HG02588 (cell line): Measurements from ENCODE around the gene TMEM61.
"Not testable (repeated sequence)": the region's sequence is repeated elsewhere in the genome, so short reads cannot be mapped to it uniquely, and the experiment has no call there.

ENCODE experiments used
- ATAC-seq: cut with Tn5 transposase; IDR thresholded peaks from one replicate; pipeline ENCODE4 v1.9.1; 2021; ENCODE audit warnings: mild to moderate bottlenecking, moderate library complexity; ENCODE audit not compliant: unreplicated experiment

TMEM61 gene

GRCh38 chr1:54959241-54959640 lies 21.2 kb upstream of the TMEM61 start:
- no peak for ATAC-seq

- ATAC-seq = no peak
Measured at GRCh38 chr1:54962612-54963395, 17.6 kb upstream of the TMEM61 start.

- not testable (repeated sequence) for ATAC-seq
Measured at GRCh38 chr1:54963829-54964228, 16.6 kb upstream of the TMEM61 start.

DNA sequence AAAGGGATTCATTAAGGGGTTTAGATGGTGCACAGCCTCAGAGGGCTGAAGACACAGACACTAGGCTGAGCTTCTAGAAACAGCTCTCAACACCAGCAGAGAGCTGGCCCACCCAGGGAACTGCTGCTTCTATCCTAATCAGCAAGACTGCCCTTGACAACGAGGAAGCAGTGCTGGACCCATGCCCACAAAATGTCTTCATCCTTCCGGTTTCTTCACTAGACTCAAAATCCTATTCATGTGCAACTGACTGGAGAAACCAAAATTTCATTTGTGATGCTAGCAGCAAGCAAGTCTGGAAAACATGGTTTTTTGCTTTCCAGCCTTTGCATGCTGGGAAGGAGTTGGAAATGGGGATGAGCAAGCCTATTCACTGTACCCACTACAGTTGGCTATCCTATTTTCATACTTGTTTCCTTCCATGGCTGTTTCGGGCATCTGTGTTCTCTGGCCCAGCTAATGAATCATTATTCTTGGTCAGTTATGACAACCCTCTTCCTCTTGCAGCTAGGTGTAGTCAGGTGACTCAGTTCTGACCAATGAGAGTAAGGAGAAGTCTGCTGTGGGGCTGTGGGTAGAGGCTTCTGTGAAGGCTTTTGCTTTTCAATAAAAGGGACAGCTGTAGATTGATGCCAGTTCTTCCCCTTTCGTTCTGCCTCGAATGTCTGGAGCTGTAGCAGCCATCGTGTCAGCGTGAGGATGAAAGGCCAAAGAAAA lies 14.6 kb upstream of the TMEM61 start:
- ATAC-seq = peak; percentile 79

- ATAC-seq = no peak
Measured at GRCh38 chr1:54967372-54967771, 13.1 kb upstream of the TMEM61 start.

- no peak for ATAC-seq
Measured at GRCh38 chr1:54968551-54968950, 11.9 kb upstream of the TMEM61 start.

DNA sequence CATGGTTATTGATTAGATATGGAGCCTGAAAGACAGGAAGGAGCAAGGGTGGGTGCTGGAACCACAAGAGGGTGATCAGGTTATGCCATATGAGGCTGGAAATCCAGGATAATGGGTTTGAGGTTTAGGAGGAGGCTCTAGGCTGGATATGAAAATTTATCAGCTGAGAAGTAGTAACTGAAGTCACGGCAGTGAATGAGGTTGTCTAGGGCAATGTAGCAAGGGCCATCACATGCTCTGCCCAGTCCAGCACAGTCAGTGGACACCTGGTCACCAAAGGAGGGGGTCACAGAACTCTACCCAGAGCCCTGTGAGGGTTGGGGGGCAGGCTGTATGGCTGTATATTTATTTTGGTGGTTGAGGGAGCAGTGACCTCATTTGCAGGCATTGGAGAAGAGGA lies 10.5 kb upstream of the TMEM61 start:
- ATAC-seq = no peak

DNA sequence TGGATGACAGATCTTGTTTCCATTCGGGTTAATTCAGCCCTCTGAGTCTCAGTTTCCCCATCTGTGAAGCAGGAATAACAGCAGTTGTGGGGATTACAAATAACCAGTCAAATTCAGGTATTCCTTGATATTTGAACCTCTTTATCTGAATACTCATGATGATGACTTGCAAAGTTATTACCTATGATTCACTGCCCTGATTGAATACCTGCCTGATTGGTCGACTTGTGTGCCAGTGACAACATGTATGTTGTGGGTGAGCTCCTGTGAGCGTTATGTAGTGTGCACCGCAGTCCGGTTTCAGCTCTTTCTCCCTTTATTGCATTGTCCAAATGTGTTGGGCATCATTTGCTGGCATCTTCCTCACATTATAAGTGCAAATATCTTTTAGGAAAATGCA lies 9.5 kb upstream of the TMEM61 start:
- ATAC-seq = no peak

DNA sequence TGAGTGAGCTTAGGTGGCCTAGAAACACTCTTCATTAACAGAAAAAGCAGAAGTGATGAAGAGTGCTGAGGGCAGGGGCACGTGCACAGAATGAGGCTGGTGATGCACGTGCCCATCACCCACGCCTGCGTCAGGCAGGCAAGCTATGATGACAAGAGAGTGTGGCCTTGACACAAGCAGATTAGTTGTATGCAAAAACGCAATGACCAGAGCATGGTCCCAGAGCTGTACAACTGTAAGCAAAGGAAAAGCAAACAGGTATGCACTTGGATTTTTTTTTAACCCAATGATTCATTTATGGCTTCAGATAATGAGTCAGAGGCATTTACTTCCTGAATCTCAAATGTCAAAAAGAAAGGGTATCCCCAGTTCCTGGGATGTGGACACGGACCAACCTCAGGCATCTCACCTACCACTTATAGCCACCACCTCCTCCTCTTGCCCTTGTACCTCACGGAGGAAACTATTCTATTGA lies 9.1 kb upstream of the TMEM61 start:
- ATAC-seq = peak; percentile 88

- no peak for ATAC-seq
Measured at GRCh38 chr1:54972436-54972835, 8.0 kb upstream of the TMEM61 start.

DNA sequence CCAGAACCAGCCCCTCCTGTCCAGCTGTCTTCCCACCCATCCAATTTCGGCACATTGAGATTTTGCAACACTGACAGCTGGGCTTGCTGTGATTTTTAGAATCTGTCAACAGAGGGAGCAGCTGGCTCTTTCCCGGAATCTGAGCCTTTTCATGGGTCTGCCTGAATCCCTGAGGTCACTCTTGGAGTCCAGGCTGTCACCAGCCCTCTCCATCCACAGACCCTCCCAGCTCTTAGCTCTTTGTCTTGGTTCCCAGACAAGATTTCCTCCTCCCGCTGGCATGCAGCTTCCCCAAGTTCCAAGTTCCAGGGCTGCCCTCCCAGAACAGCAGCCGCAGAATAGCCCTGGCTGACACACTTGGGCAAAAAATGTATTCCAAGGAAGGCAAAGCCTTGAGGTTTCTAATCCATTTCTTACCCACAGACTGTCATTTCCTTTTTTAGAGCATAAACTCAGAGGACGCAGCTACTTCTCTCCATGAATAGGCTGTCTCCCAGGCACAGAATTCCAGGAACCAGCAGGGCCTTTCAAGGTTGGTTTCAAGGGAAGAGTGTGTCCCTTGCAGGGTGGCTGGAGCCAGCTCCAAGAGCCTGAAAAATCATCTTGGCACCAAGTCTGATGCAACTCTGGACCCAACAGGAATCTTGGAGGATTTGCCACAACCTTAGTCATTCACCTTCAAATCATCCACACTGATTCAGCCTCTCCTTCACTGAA lies 7.1 kb upstream of the TMEM61 start:
- ATAC-seq = no peak

DNA sequence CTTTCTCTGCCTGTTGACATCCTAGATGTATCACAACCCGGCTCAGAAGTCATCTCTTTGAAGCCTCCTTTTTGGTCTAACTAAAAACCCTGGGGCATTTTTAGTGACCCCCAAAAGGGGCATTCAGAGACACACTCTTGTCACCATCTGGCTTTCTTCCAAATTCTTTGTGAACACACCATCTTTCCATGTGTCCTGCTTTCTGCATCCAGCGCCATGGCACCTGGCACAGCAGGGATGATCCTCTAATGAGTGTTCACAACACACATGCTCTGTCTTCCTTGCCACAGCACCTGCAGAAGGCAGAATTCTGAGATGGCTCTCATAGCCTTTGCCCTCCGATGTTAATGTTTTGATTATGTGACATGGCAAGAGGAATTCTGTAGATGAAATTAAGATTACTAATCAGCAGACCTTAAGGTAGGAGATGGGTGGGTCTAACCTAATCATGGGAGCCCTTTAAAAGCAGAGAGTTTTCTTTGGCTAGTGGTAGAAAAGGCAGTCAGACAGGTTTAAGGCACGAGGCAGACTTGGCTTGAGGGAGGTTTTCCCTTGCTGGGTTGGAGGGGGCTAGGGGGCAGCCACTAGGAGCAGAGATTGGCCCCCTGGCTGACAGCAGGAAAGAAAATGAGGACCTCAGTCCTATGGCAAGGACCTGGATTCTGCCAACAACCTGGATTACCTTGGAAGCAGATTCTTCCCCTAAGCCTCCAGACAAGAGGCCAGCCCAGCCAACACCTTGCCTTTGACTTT lies 4.9 kb upstream of the TMEM61 start:
- no peak for ATAC-seq

- no peak for ATAC-seq
Measured at GRCh38 chr1:54976747-54977146, 3.7 kb upstream of the TMEM61 start.

- no peak for ATAC-seq
Measured at GRCh38 chr1:54977533-54978297, 2.7 kb upstream of the TMEM61 start.

GRCh38 chr1:54978528-54979326 lies 1.7 kb upstream of the TMEM61 start:
- ATAC-seq = no peak

- ATAC-seq = no peak
Measured at GRCh38 chr1:54979327-54979891, 1.0 kb upstream of the TMEM61 start.

GRCh38 chr1:54980046-54980527 lies 341 bp upstream of the TMEM61 start:
- no peak for ATAC-seq

DNA sequence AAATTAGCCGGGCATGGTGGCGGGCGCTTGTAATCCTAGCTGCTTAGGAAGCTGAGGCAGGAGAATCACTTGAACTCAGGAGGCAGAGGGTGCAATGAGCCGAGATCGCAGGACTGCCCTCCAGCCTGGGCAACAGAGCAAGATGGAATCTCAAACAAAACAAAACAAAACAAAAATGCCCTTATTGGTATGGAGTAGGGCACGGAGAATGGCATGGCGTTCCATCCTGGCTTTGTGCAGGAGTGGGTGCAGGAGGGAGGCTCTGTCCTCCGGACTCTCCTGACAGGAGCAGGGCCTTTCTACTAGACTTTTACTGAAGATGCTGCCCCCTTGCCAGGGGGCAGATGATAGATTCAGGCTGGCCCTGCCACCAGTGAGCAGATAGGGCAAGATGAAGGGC lies 1.0 kb downstream of the TMEM61 start:
- no peak for ATAC-seq

DNA sequence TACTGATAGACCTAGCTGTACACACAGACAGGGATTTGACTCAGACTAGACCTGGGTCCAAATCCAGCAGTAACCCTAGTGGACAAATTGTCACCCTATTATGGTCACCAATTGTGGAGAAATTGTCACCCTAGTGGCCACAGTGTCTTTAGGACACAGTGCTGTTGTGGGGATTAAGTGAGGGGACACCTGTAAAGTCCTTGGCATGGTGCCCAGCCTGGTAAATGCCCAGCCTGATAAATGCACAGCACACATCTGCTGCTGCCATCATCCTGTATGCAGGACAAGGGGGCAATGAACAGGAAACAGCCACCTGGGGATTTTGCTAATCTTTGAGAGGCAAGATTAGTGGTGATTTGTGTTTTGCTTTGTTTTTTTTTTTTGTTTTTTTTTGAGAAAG lies 2.3 kb downstream of the TMEM61 start:
- ATAC-seq = no peak
